HCT116 (cell line): ENCODE results near the gene ERBB4. TPM values are rescaled to one million over a fixed set of nuclear protein-coding genes. Genes with fewer than 3 reads are reported as not detected.

Experiments
- ATAC-seq: fragments of 200-7000 bp; cut with Tn5 transposase; 2 replicates; pipeline ENCODE4 v1.9.1; 2020; ENCODE audit warnings: mild to moderate bottlenecking, moderate library complexity
- BruUV-seq: library from RNA; stranded (reverse); fragments of 400-500 nt; replicated peaks from 2 replicates; lab custom pipeline; 2021; lab: Mats Ljungman, UMichigan
- CTCF ChIA-PET: fragments of 300-600 bp; sonication (Branson Sonifier 250); formaldehyde crosslinking; loops from one replicate; lab custom pipeline; 2021; ENCODE audit warnings: antibody characterized with exemption; lab: Charles Lee
- POLR2A ChIA-PET: fragments of 300-600, 350-600 bp; sonication (Branson Sonifier 250); formaldehyde crosslinking; loops from one replicate; lab custom pipeline; 2021; ENCODE audit warnings: antibody characterized with exemption; lab: Charles Lee
- RAD21 ChIA-PET, 2 experiments: fragments of 300-600 bp; sonication (Branson Sonifier 250); formaldehyde crosslinking; loops; one replicate each; lab custom pipeline; 2023; ENCODE audit warnings: low total read pairs in 2 of 2; ENCODE audit not compliant: uncharacterized antibody in 2 of 2, unreplicated experiment in 2 of 2, low non-redundant PET in 1 of 2; lab: Charles Lee
- DNase-seq: peaks from one replicate; pipeline ENCODE4 v3.0.0-alpha.2; 2010; ENCODE audit warnings: low read depth, low spot score
- H2AFZ ChIP-seq: fragments of 200-600 bp; shearing (Covaris generic), sonication (generic); 2 replicates; pipeline ENCODE4 v1.6.1; 2017; ENCODE audit warnings: low read depth, mixed run types, mixed read lengths, antibody characterized with exemption, low read length; ENCODE audit not compliant: poor library complexity, severe bottlenecking
- H3K27ac ChIP-seq: 2 replicates; pipeline ENCODE4 v1.5.1; 2012; ENCODE audit warnings: low read depth, low read length
- H3K27me3 ChIP-seq: fragments of 200-600 bp; sonication (generic); 2 replicates; pipeline ENCODE4 v1.6.1; 2016; ENCODE audit warnings: mixed run types, low read length, mixed read lengths; ENCODE audit not compliant: insufficient read depth
- H3K36me3 ChIP-seq, 2 experiments: fragments of 200-500 bp in 1 of 2; fragments of 200-600 bp in 1 of 2; sonication (Bioruptor generic) in 1 of 2; sonication (generic) in 1 of 2; 2 replicates each; pipeline versions ENCODE4 v1.5.1 to v1.6.1; 2014 to 2016; ENCODE audit warnings: low read length in 2 of 2, inconsistent platforms in 1 of 2, mixed read lengths in 1 of 2, mixed run types in 1 of 2; ENCODE audit not compliant: insufficient read depth in 2 of 2, control insufficient read depth in 1 of 2
- H3K4me1 ChIP-seq, 2 experiments: fragments of 200-600 bp in 1 of 2; sonication (generic) in 1 of 2; 2 replicates each; pipeline versions ENCODE4 v1.5.1 to v1.6.1; 2012 to 2017; ENCODE audit warnings: low read length in 2 of 2, inconsistent platforms in 1 of 2, mild to moderate bottlenecking in 1 of 2, mixed read lengths in 1 of 2, mixed run types in 1 of 2, moderate library complexity in 1 of 2; ENCODE audit not compliant: insufficient read depth in 2 of 2, control insufficient read depth in 1 of 2
- H3K4me2 ChIP-seq: fragments of 200-600 bp; sonication (generic); 2 replicates; pipeline ENCODE4 v1.6.1; 2017; ENCODE audit warnings: mixed run types, low read length, mixed read lengths
- H3K4me3 ChIP-seq, 2 experiments: fragments of 200-600 bp in 1 of 2; sonication (generic) in 1 of 2; replicated peaks in 1 of 2; 2 replicates each; pipeline ENCODE4 v1.5.1; 2011 to 2016; ENCODE audit warnings: low read length in 2 of 2, control low read depth in 1 of 2, low read depth in 1 of 2, mild to moderate bottlenecking in 1 of 2, mixed read lengths in 1 of 2, mixed run types in 1 of 2
- H3K79me2 ChIP-seq: fragments of 200-600 bp; sonication (generic); 2 replicates; pipeline ENCODE4 v1.6.1; 2017; ENCODE audit warnings: mild to moderate bottlenecking, mixed run types, low read length, moderate library complexity, mixed read lengths; ENCODE audit not compliant: insufficient read depth
- H3K9ac ChIP-seq: fragments of 200-600 bp; sonication (generic); 2 replicates; pipeline ENCODE4 v1.6.1; 2016; ENCODE audit warnings: low read length, mixed read lengths
- H3K9me2 ChIP-seq: fragments of 200-600 bp; sonication (generic), shearing (Covaris generic); 2 replicates; pipeline ENCODE4 v1.6.1; 2017; ENCODE audit warnings: mixed run types, mild to moderate bottlenecking, moderate library complexity; ENCODE audit not compliant: insufficient read depth
- H3K9me3 ChIP-seq, 2 experiments: fragments of 200-500 bp in 1 of 2; fragments of 200-600 bp in 1 of 2; sonication (Bioruptor generic) in 1 of 2; sonication (generic) in 1 of 2; 2 replicates each; pipeline ENCODE4 v1.6.1; 2014 to 2017; ENCODE audit warnings: low read length in 2 of 2, mixed read lengths in 2 of 2, inconsistent platforms in 1 of 2, low read depth in 1 of 2, mild to moderate bottlenecking in 1 of 2, mixed run types in 1 of 2, moderate library complexity in 1 of 2; ENCODE audit not compliant: control insufficient read depth in 1 of 2, insufficient read depth in 1 of 2
- H4K20me1 ChIP-seq: fragments of 200-600 bp; sonication (generic), shearing (Covaris generic); 2 replicates; pipeline ENCODE4 v1.6.1; 2017; ENCODE audit warnings: mixed run types, mild to moderate bottlenecking, moderate library complexity; ENCODE audit not compliant: insufficient read depth
- EGR1 ChIP-seq: IDR thresholded peaks from 2 replicates; pipeline ENCODE4 v1.6.1; 2012; ENCODE audit warnings: low read depth
- EZH2phosphoT487 ChIP-seq: fragments of 200-600 bp; IDR thresholded peaks from 2 replicates; pipeline ENCODE4 v1.6.1; 2018; ENCODE audit warnings: antibody characterized with exemption, borderline replicate concordance
- FOSL1 ChIP-seq: IDR thresholded peaks from 2 replicates; pipeline ENCODE4 v1.6.1; 2012; ENCODE audit warnings: low read depth
- MAX ChIP-seq: IDR thresholded peaks from 2 replicates; pipeline ENCODE4 v1.6.1; 2012
- POLR2A ChIP-seq: IDR thresholded peaks from 2 replicates; pipeline ENCODE4 v1.7.0; 2011; ENCODE audit warnings: borderline replicate concordance; ENCODE audit not compliant: insufficient read depth, insufficient read length; ENCODE audit errors: extremely low read depth
- SIN3A ChIP-seq: IDR thresholded peaks from 2 replicates; pipeline ENCODE4 v1.6.1; 2012; ENCODE audit warnings: low read depth
- YY1 ChIP-seq: IDR thresholded peaks from 2 replicates; pipeline ENCODE4 v1.6.1; 2011; ENCODE audit warnings: low read length, low read depth, moderate library complexity, mild to moderate bottlenecking; ENCODE audit not compliant: insufficient replicate concordance; ENCODE audit errors: extremely low read depth
- intact Hi-C: fragments of 100-400 bp; cut with micrococcal nuclease; formaldehyde crosslinking; loops from 2 replicates; pipeline ENCODE4 v1.10.0; 2022
- total RNA-seq: library from RNA; stranded (reverse); gene quantifications from one replicate; pipeline ENCODE4 v1.2.1, GENCODE V29; 2021; ENCODE audit not compliant: unreplicated experiment
- TF ChIP-seq, protein P1 (sequence below): IDR thresholded peaks from 2 replicates; pipeline ENCODE4 v1.6.1; 2011; ENCODE audit warnings: mild to moderate bottlenecking, low read length, moderate library complexity; ENCODE audit not compliant: insufficient replicate concordance; ENCODE audit errors: extremely low read depth

The ERBB4 gene
- total RNA-seq, 1 experiment from 2014 or later = 0.10 TPM

GRCh38 chr2:211709389-211709788 is 829.2 kb downstream of the ERBB4 start:
- Histone ChIP-seq H3K9me3 (no peaks in the 10 kb centered on the region), H3K9ac (no peak overlapping the region), H3K4me1 (no peaks in the 10 kb centered on the region), H3K9me2 (no peaks in the 10 kb centered on the region), H2AFZ (no peak overlapping the region), H3K27me3 (no peaks in the 10 kb centered on the region), H4K20me1 (no peaks in the 10 kb centered on the region), H3K27ac (no peak overlapping the region), H3K4me3 (no peak overlapping the region), H3K36me3 (no peaks in the 10 kb centered on the region), H3K79me2 (no peaks in the 10 kb centered on the region), H3K4me2 (no peak overlapping the region)
- BruUV-seq = no TSS peak
- ATAC-seq (no peak), DNase-seq (no peak)
- RAD21 ChIA-PET = no interaction called here
- POLR2A ChIA-PET = no interaction called here
- intact Hi-C loops = no loop called here
- no peak for TF ChIP-seq FOSL1
- CTCF ChIA-PET = no interaction called here

- H2AFZ ChIP-seq = no peak overlapping the region
- H3K4me3 ChIP-seq = no peak overlapping the region
- ATAC-seq = no peak
- TF ChIP-seq YY1 (no peak), POLR2A (no peak), SIN3A (no peak), MAX (no peak), EZH2phosphoT487 (no peak), EGR1 (no peak)
- TF ChIP-seq, protein P1, sequence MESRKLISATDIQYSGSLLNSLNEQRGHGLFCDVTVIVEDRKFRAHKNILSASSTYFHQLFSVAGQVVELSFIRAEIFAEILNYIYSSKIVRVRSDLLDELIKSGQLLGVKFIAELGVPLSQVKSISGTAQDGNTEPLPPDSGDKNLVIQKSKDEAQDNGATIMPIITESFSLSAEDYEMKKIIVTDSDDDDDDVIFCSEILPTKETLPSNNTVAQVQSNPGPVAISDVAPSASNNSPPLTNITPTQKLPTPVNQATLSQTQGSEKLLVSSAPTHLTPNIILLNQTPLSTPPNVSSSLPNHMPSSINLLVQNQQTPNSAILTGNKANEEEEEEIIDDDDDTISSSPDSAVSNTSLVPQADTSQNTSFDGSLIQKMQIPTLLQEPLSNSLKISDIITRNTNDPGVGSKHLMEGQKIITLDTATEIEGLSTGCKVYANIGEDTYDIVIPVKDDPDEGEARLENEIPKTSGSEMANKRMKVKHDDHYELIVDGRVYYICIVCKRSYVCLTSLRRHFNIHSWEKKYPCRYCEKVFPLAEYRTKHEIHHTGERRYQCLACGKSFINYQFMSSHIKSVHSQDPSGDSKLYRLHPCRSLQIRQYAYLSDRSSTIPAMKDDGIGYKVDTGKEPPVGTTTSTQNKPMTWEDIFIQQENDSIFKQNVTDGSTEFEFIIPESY = no peak
- H3K4me2 ChIP-seq = no peak overlapping the region
- CTCF ChIA-PET = no interaction called here
- H3K4me1 ChIP-seq = no peaks in the 10 kb centered on the region
- no peak for DNase-seq
- no peak overlapping the region for H3K27ac ChIP-seq
- BruUV-seq = no TSS peak
- H3K36me3 ChIP-seq = no peaks in the 10 kb centered on the region
- H3K27me3 ChIP-seq = no peaks in the 10 kb centered on the region
- no peaks in the 10 kb centered on the region for H3K9me3 ChIP-seq
- H3K9me2 ChIP-seq = no peaks in the 10 kb centered on the region; the same call in 1 of the 2 replicates
- no peaks in the 10 kb centered on the region for H4K20me1 ChIP-seq
- RAD21 ChIA-PET = no interaction called here
- no peaks in the 10 kb centered on the region for H3K79me2 ChIP-seq
- intact Hi-C loops = no loop called here
- H3K9ac ChIP-seq = no peak overlapping the region
- POLR2A ChIA-PET = no interaction called here
These were observed 845.9 kb downstream of the ERBB4 start for GRCh38 chr2:211692689-211693088.
